CD4-positive, alpha-beta T cell treated with Interleukin-15 for 1 hour (primary cell): Measurements from ENCODE around the gene CROCC.
"Not testable (repeated sequence)": the region's sequence is repeated elsewhere in the genome, so short reads cannot be mapped to it uniquely, and the experiment has no call there.

Source experiments
- DNase-seq: peaks from one replicate; pipeline ENCODE4 v3.0.0-alpha.2; 2020

The CROCC gene

GRCh38 chr1:16916036-16916880 is 5.5 kb upstream of the CROCC start:
- DNase-seq = not testable (repeated sequence)

- DNase-seq = no peak
Observed at GRCh38 chr1:16918371-16918770, 3.4 kb upstream of the CROCC start.

GRCh38 chr1:16918936-16919665 is 2.6 kb upstream of the CROCC start:
- not testable (repeated sequence) for DNase-seq

- DNase-seq = no peak
Observed at GRCh38 chr1:16920951-16921350, 780 bp upstream of the CROCC start.

- no peak for DNase-seq
Observed at GRCh38 chr1:16922466-16922865, 735 bp downstream of the CROCC start.

- DNase-seq = no peak
Observed at GRCh38 chr1:16922885-16923431, 1.2 kb downstream of the CROCC start.

GRCh38 chr1:16924216-16924918 is 2.6 kb downstream of the CROCC start:
- DNase-seq = no peak

GRCh38 chr1:16924919-16925477 is 3.3 kb downstream of the CROCC start:
- DNase-seq = no peak

GRCh38 chr1:16925635-16926490 is 4.1 kb downstream of the CROCC start:
- no peak for DNase-seq

GRCh38 chr1:16926491-16927073 is 4.9 kb downstream of the CROCC start:
- DNase-seq = no peak

GRCh38 chr1:16927256-16927655 is 5.5 kb downstream of the CROCC start:
- no peak for DNase-seq

GRCh38 chr1:16927711-16928485 is 6.2 kb downstream of the CROCC start:
- DNase-seq = no peak

- not testable (repeated sequence) for DNase-seq
Observed at GRCh38 chr1:16929146-16930041, 7.7 kb downstream of the CROCC start.

GRCh38 chr1:16931206-16931934 is 9.6 kb downstream of the CROCC start:
- not testable (repeated sequence) for DNase-seq

GRCh38 chr1:16933945-16934344 is 12.2 kb downstream of the CROCC start:
- DNase-seq = not testable (repeated sequence)

GRCh38 chr1:16936580-16936979 is 14.8 kb downstream of the CROCC start:
- DNase-seq = not testable (repeated sequence)

- DNase-seq = no peak
Observed at GRCh38 chr1:16938351-16939321, 16.9 kb downstream of the CROCC start.
